ENCODE data around the gene MAPK10. TPM values are rescaled to one million over a fixed set of nuclear protein-coding genes. Genes with fewer than 3 reads are reported as not detected.

MAPK10 gene
- total and polyA plus RNA-seq, 8 donors: 16.1 to 44.4 (median 30.5) TPM

- TF ChIP-seq CTCF (IDR thresholded peaks at IDR 0.05): no peak
- H3K4me1 ChIP-seq: no peaks in the 10 kb centered on the region
- no peak for DNase-seq
- intact Hi-C loops (cut with DNase I): no loop called here
- H3K9me3 ChIP-seq: no peaks in the 10 kb centered on the region
- ATAC-seq: no peak
- H3K27ac ChIP-seq: no peak overlapping the region
- H3K4me3 ChIP-seq: no peak overlapping the region
- H3K36me3 ChIP-seq: no peaks in the 10 kb centered on the region
- no peaks in the 10 kb centered on the region for H3K27me3 ChIP-seq
These were observed 7.7 kb upstream of the MAPK10 start for GRCh38 chr4:86367577-86367976.

GRCh38 chr4:86366920-86367319, 7.1 kb upstream of the MAPK10 start:
- no peaks in the 10 kb centered on the region for H3K9me3 ChIP-seq
- no peak for DNase-seq
- no peak for TF ChIP-seq CTCF (IDR thresholded peaks at IDR 0.05)
- no peak overlapping the region for H3K4me3 ChIP-seq
- H3K4me1 ChIP-seq: no peaks in the 10 kb centered on the region
- no peak for ATAC-seq
- H3K27ac ChIP-seq: no peak overlapping the region
- intact Hi-C loops (cut with DNase I): no loop called here
- no peaks in the 10 kb centered on the region for H3K36me3 ChIP-seq
- H3K27me3 ChIP-seq: no peaks in the 10 kb centered on the region

- no peak overlapping the region for H3K4me3 ChIP-seq
- no peaks in the 10 kb centered on the region for H3K27me3 ChIP-seq
- no peaks in the 10 kb centered on the region for H3K36me3 ChIP-seq
- H3K9me3 ChIP-seq: no peaks in the 10 kb centered on the region
- no peak for TF ChIP-seq CTCF (IDR thresholded peaks at IDR 0.05)
- peaks cover 0 to 7% of the 10 kb centered on the region in 2 donors for H3K4me1 ChIP-seq
- DNase-seq (no peak), ATAC-seq (no peak)
- no peak overlapping the region for H3K27ac ChIP-seq
- intact Hi-C loops (cut with DNase I): no loop called here
These were observed 2.7 kb upstream of the MAPK10 start for GRCh38 chr4:86362510-86362909.

GRCh38 chr4:86358257-86358656, 1.6 kb downstream of the MAPK10 start:
- Histone ChIP-seq H3K36me3 (no peaks in the 10 kb centered on the region), H3K27ac (no peak overlapping the region), H3K27me3 (no peaks in the 10 kb centered on the region), H3K9me3 (no peaks in the 10 kb centered on the region), H3K4me3 (no peak overlapping the region), H3K4me1 (peaks cover 0 to 7% of the 10 kb centered on the region in 2 donors)
- intact Hi-C loops (cut with DNase I): no loop called here
- ATAC-seq: no peak
- no peak for TF ChIP-seq CTCF (IDR thresholded peaks at IDR 0.05)
- no peak for DNase-seq

- TF ChIP-seq CTCF (IDR thresholded peaks at IDR 0.05): no peak
- intact Hi-C loops (cut with DNase I): no loop called here
- H3K9me3 ChIP-seq: no peaks in the 10 kb centered on the region
- no peaks in the 10 kb centered on the region for H3K27me3 ChIP-seq
- ATAC-seq (no peak), DNase-seq (no peak)
- H3K4me3 ChIP-seq: no peak overlapping the region
- H3K36me3 ChIP-seq: no peaks in the 10 kb centered on the region
- peaks cover 0 to 7% of the 10 kb centered on the region in 2 donors for H3K4me1 ChIP-seq
- no peak overlapping the region for H3K27ac ChIP-seq
These were observed 2.2 kb downstream of the MAPK10 start for GRCh38 chr4:86357608-86358007.

All from left lung (tissue), 10 donors.